ENCODE results near the gene PTX4.

GRCh38 chr16:1496464-1496863, 7.7 kb upstream of the PTX4 start:
- TF ChIP-seq CTCF (conservative IDR thresholded peaks at IDR 0.05; ENCODE audit: low read length) (no peak), EZH2phosphoT487 (IDR thresholded peaks at IDR 0.05; ENCODE audit: borderline replicate concordance) (no peak)
